HG03039 (cell line): ENCODE results near the gene STMN3.
"Not testable (repeated sequence)": the region's sequence is repeated elsewhere in the genome, so short reads cannot be mapped to it uniquely, and the experiment has no call there.

Experiments
- ATAC-seq: cut with Tn5 transposase; IDR thresholded peaks from one replicate; pipeline ENCODE4 v1.9.1; 2021; ENCODE audit warnings: mild to moderate bottlenecking, moderate library complexity; ENCODE audit not compliant: unreplicated experiment

STMN3 gene

DNA sequence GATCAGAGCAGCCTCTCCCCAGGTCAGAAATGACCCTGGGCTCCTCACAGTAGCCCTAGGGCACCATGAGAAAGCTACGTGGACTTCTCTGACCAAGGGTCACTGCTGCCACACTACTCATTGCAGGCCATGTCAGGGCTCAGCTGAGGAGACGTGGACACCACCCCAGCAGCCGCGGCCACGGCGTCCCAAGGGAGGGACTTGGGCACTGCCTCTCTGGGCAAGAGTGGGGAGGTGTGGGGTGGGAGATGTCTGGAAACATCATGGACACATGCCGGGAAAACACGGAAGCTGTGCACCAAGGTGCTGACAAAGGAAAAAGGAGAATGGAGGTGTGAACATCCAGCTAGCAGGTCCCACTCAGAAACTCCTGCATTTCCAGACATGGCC lies 35.4 kb downstream of the STMN3 start:
- no peak for ATAC-seq

DNA sequence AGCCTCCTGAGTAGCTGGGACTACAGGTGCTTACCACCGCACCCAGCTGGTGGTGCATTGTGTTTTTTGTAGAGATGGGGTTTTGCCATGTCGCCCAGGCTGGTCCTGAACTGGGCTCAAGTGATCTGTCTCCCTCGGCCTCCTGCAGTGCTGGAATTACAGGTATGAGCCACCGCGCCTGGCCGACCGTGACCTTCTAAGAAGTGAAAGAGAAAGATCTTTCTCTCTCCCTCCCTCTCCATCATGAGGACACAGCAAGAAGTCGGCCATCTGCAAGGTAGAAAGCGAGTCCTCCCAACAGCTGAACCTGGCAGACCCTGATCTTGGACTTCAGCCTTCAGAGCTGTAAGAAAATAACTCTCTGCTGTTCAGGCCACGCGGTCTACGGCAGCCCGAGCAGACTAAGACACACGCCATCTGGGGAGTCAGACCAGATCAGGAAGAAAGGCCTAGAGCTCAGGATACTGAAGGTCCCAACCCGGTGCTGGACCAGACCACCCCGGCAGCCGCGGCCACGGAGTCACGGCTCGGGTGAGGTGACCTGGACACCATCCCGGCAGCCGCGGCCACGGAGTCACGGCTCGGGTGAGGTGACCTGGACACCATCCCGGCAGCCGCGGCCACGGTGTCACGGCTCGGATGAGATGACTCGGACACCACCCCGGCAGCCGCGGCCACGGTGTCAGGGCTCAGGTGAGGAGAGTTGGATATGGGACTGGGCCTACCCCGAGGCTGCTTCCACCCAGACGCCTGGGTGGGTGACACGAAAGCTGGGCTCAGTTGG lies 35.9 kb downstream of the STMN3 start:
- no peak for ATAC-seq

DNA sequence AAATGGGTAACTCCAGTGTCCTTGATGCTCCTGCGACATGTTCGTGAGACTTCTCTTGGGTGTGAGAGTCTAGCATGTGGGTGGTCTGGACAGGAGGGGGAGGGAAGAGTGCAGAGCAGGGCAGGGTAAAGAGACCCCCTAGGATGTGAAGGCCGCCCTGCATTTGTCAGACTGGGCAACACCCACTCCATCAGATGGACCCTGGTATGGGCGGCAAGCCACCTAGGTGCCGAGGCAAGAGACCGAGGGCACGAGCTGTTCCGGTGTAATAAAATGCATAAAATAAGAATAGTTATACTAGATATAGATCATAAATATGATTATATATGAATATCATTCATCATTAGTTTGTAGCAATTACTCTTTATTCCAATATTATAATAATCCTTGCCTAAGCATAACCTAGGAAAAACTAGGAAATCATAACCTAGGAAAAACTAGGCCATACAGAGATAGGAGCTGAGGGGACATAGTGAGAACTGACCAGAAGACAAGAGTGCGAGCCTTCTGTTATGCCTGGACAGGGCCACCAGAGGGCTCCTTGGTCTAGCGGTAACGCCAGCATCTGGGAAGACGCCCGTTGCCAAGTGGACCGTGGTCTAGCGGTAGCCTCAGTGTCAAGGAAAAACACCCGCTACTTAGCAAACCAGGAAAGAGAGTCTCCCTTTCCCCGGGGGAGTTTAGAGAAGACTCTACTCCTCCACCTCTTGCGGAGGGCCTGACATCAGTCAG lies 39.2 kb downstream of the STMN3 start:
- ATAC-seq: not testable (repeated sequence)

DNA sequence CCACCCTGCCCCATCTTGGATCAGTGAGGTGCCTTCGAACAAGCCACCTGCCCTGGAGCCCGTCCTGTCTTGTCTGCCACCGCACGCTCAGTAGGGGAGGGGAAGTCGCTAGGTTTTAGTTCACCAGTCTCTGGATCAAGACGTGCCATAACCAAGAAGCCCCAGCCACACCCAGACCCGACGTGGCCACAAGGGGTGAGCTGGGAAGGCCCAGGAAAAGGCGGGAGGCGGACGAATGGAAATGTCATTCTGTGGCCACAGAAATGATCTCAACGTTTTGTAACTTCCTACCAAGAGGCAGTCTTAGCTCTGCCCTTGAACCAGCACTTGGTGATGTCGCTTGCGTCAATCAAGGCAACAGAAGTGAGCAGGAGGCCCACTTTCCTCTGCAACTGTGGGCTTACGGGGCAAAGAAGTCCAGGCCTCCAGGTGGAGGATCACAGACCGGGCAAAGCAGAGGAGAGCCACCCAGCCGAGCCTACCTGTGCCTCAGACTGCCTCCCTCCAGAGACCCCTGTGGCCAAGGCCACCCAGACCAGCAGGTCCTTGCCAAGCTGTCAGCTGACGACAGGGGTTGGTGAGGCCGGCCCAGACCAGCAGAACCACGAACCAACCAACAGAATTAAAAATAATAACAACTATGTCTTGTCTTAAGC lies 40.8 kb downstream of the STMN3 start:
- no peak for ATAC-seq

DNA sequence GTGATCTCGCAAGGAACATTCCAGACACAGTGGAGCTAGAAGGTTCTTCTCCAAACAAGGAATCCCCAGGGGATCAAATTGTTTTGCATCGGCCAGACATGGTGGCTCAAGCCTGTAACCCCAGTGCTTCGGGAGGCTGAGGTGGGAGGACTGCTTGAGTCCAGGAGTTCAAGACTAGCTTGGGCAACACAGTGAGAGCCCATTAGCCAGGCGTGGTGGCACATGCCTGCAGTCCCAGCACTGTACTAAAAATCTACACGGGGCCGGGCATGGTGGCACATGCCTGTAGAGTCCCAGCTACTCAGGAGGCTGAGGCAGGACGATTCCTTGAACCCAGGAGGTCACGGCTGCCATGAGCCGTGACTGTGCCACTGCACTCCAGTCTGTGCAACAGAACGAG lies 41.6 kb downstream of the STMN3 start:
- no peak for ATAC-seq

DNA sequence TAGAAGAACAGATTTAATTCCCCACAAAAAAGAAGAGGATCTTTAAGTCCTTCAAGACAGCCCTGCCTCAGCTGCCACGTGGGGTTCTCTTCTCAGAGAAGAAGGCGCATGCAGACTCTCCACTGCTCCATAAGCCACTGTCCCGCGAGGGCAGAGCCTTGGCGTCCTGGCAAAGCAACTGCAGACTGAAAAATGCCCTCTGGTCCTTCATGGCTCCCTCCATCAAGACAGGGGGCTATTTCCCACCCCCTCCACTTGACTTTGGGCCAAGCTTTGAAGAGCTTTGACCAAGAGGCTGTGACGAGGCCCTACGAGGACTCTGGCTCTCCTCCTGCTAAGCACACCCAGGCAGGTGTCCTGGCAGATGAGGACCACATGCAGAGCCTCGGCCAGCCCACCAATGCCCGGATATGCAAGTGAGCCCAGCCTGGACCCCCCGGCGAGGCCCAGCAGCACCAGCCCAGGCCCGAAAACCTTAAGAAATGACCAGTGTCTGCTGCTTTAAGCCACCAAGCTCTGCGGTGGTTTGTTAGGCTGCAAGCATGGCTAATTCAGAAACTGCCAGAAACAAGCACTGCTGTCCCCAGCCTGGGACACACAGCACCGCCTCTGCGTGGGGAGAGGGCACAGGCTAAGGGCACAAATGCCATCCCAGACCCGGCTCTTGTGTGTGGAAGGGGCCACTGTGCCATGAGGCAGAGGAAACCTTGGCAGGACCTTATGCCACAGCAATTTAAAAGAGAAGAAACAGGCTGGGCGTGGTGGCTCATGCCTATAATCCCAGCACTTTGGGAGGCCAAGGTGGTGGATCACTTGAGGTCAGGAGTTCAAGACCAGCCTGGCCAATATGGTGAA lies 42.4 kb downstream of the STMN3 start:
- no peak for ATAC-seq

DNA sequence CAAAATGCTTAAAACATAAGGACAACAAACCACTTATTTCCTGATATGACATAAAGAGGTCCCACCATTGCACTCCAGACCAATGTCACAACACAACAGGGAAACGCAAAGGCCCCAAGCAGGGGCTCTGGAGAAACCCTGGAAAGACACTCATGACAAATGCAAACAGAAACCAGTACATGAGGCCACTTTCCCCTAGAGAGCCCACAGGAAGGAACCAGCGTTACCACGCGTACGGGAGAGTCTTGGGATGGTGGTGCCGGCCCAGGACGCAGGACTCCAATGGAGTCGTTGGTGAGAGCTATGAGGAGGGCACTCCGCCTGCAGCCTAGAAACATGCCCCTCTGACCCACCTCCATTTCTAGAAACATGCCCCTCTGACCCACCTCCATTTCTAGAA lies 46.5 kb downstream of the STMN3 start:
- ATAC-seq: no peak

DNA sequence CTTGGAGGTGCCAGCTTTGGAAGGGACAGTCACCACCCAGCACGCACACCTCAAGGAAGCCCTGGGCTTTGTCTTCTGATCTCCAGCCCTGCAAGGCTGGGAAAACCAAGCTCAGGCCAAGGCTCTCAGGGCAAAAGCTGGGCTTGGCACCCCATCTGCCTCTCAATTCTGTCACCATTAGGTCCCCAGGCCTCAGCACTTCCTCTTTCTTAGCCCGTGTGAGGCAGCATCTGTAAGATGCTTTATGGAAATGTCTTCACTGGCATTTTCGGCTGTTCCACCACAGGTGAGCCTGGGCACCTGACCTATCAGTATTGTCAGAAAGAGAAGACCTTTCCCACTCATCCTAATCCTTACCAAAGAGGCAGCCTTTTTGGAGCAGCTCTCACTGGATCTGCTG lies 50.9 kb downstream of the STMN3 start:
- ATAC-seq: no peak

DNA sequence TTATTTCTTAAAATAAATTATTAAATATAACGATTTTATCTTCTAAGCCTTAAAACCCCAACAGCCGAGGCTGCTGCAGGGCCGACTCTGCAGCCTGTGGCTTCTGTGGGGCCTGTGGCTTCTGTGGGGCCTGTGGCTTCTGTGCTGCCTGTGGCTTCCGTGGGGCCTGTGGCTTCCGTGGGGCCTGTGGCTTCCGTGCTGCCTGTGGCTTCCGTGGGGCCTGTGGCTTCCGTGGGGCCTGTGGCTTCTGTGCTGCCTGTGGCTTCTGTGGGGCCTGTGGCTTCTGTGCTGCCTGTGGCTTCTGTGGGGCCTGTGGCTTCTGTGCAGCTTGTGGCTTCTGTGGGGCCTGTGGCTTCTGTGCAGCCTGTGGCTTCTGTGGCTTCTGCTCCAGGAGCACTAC lies 51.5 kb downstream of the STMN3 start:
- ATAC-seq: not testable (repeated sequence)

DNA sequence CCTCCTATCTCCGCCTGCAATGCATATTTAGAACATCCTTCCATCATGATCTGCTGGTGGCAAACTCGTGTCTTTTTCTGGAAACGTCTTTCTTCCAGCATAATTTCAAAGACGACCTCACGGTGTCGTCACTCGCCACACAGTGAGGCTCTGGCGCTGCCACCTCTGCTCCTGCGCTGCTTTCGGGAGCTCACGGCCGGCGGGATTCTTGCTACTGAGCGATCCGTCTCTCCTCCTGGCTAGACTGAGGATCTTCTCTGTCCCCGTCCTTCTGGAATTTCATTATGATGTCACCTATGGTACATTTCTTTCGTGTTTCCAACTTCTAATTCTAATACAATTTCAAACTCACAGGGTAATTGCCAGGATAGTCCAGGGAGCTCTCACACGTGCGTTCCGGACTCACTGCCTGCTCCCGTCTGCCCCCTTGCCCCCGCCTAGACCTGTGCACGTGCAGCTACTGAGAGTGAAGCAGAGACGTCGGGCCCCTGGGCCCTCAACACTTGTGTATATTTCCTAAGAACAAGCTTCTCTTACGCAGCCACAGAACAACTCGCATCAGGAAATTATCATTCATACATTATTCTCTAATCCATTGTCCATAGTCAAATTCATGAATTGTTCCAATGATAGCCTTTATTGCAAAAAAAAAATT lies 53.7 kb downstream of the STMN3 start:
- ATAC-seq: no peak

DNA sequence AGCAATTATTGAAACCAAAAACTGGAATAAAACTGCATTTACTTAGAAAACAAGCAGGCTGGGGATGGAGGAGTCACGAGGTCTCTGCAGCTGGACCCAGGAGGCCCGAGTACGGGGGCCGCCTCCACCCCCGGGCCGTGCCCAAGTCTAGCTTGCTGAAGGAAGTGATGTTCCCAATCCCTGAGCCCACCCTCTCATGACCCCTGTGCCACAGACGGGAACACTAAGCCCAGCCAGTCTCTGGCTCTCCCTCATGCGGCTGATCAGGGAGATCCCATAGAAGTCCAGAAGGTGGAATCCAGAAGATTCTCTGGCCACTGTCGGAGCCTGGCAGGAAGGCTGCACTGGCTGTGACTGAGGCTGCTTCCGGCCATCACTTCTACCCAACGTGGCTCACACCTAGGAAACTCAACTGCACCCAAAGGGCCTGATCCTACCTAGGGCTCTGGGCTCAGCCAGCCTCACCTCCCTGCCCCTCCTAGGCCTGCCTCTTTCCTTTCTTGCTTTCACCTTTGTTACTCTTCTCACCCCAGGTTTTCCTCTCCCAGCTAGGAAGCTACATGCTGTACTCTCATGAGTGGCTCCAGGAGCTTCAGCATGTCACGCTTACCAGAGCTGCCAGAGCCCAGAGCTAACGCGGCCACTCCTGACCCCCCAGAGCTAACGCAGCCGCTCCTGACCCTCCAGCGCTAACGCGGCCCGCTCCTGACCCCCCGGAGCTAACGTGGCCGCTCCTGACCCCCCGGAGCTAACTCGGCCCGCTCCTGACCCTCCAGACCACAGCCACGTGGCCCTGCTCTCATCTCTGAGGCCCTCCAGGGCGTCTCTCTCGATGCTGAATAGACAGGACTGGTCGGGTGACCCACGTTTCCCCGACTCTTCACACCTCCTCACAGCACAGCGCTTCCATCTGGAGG lies 54.5 kb downstream of the STMN3 start:
- ATAC-seq: no peak

DNA sequence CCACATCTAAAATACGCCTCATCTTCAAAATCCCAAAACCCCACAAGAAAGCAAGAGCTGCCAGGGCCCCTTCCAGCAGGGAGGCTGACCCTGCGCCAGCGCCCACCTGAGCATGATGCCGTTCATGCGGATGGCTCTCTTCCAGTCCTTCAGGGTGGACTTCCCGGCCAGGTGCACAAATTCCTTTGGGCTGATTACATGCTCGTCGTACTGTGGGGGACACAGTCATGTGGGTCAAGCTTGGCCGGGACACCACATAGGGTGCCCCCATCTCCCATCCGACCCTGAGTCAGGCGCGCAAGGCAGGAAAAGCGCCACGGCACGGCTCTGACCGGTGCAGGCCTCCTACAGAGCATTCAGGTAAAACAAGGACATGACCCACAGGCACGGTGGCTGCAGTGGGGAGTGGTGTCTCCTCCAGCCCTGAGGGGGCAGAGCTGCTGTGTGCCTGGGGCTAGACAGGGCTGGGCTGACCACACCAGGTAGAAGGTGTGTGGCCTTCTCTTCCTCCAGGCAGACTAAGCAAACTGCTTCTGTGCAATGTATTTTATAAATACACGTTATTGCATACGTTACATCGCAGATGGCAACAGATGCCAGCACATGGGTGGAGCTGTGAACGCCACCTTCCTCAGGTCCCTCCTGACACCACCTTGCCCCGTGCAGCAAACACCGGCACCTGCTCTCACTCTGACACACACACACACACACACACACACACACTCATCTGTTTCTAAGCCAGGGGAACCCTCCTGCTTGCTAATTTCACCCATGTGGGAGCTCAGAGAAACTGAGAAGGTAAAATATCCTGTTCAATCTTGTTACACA lies 55.4 kb downstream of the STMN3 start:
- ATAC-seq: no peak

DNA sequence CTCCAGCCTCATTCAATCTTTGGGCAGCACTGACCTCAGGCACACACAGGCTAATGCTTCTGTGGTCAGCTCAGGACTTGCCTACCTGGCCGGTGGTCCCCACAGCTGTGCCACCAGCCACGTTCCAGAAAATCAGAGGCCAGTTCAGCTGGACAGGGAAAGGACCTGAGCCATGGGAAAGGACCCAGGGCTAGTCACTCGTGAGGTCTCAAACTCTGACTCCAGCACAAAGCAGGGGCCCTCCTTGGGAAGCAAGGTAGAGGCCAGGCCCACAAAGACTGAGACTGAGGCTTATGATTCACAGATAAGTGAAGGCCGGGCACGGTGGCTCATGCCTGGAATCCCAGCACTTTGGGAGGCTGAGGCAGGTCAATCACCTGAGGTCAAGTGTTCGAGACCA lies 56.8 kb downstream of the STMN3 start:
- no peak for ATAC-seq

DNA sequence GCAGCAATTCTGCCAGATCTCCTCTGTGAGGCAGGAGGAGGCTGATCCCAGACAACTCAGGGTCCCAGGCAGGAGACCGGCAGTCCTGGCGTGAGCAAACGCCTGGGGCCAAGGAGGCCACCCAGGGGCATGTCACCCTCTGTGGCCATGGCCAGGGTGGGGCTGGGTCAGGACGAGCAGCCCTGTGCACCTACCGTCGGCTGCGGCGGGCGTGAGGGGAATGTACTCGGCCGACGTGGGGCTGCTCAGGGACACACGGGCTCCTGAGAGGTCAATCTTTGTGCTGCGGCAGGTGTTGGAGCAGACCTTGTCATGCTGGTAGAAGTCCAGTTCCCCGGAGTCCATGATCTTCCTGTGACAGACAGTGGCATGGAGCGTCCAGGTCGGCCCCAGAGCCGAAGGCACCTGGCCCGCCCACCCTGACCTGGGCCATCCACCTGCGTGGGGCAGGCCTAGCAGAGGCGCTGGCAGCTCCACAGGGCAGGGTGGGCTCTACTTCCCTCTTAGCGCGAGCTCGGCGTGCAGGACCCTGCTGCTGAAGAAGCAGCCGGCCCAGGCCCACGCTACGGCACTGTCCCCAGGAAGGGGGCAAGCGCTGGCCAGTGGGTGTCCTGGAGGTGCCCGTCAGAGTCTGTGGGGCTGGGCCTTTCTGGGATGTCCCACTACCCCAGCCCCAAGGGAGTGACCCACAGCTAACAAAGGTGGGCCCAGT lies 57.7 kb downstream of the STMN3 start:
- no peak for ATAC-seq

DNA sequence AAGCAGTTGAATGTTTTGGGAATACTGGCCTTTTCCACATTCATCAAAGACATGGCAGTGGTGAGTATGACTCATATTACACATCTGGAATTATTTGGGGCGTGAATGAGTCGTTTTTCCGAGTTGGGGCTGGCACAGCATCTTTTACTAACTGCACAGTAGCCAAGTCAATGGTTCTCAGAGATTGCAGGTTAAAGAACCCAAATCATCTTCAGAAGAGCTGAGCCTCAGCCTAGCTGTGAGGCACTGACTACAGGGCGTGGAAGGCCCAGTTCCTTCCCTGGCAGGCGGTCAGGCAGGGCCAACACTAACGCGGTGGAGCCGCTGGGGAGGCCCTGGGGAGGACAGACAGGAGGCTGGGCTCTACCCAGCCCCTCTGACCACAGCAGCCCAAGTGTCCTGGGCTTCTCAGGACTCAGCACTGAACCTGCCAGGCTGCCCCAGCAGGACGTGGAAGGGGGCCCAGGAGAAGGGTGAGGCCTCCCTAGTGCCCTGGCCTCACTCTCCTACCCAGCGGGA lies 59.1 kb downstream of the STMN3 start:
- ATAC-seq: no peak

DNA sequence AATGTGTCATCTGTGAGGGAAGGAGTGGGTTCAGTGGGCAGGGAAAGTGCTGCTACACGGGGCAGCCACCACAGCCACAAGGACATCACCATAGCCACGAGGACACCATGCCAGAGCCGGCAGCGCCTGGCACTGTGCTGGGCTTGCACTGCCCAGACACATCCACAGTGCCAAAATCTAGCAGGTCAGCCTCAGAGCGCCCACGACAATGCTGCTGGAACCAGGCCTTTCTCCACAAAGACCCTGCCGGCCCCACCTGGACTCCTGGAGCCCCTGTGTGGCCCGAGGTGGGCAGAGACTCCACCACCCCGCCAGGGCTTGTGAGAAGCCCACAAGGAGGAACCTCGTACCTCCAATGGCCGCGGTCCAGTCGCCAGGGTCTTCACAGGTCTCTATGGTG lies 60.6 kb downstream of the STMN3 start:
- no peak for ATAC-seq

DNA sequence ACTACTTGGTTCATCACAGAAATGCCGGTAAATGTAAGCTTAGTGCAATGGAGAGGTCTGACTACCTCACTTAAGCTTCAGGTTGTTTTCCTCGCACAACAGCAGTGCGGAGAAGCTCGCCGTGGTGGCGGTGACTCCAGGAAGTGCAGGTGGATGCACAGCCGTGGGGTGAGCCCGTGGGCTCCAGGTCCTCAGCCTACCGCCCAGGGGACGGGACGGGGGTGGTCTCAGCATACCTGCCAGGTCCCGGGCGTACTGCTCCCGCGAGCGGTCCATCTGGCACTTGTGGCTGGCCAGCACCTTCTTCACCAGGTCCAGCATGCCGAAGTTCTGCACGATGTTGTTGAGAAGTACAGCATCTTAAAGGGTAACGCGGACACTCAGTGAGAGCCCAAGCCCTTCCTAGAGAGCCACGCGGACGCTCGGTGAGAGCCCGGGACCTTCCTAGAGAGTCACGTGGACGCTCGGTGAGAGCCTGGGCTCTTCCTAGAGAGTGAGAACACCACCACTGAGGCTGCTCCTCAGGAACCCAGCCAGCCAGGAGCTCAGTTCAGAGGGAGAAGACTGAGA lies 61.4 kb downstream of the STMN3 start:
- ATAC-seq: no peak
